HEK293T (cell line): ENCODE measurements around the gene LRP8.

ENCODE experiments used
- ARNT ChIP-seq: fragments of 450-650 bp; IDR thresholded peaks from 2 replicates; pipeline ENCODE4 v1.6.1; 2017; ENCODE audit warnings: mild to moderate bottlenecking
- BHLHE40 ChIP-seq: fragments of 450-650 bp; IDR thresholded peaks from 2 replicates; pipeline ENCODE4 v1.6.1; 2016; ENCODE audit warnings: mild to moderate bottlenecking, moderate library complexity, borderline replicate concordance
- ELF4 ChIP-seq: fragments of 450-650 bp; IDR thresholded peaks from 2 replicates; pipeline ENCODE4 v1.6.1; 2017; ENCODE audit warnings: antibody characterized with exemption
- FOXM1 ChIP-seq: fragments of 450-650 bp; IDR thresholded peaks from 2 replicates; pipeline ENCODE4 v1.6.1; 2017; ENCODE audit warnings: mild to moderate bottlenecking, borderline replicate concordance
- HDGF ChIP-seq: fragments of 450-650 bp; IDR thresholded peaks from 2 replicates; pipeline ENCODE4 v1.6.1; 2017; ENCODE audit warnings: antibody characterized with exemption, borderline replicate concordance
- L3MBTL2 ChIP-seq: fragments of 450-650 bp; conservative IDR thresholded peaks from 2 replicates; pipeline ENCODE4 v1.6.1; 2016; ENCODE audit warnings: mild to moderate bottlenecking
- LEF1 ChIP-seq: fragments of 450-650 bp; IDR thresholded peaks from 2 replicates; pipeline ENCODE4 v1.6.1; 2017; ENCODE audit warnings: mild to moderate bottlenecking, borderline replicate concordance
- SP1 ChIP-seq: fragments of 450-650 bp; IDR thresholded peaks from 2 replicates; pipeline ENCODE4 v1.6.1; 2017
- SUZ12 ChIP-seq: fragments of 450-650 bp; IDR thresholded peaks from 2 replicates; pipeline ENCODE4 v1.6.1; 2016; ENCODE audit warnings: mild to moderate bottlenecking
- TF ChIP-seq, protein P1 (sequence below): fragments of 450-650 bp; IDR thresholded peaks from 2 replicates; pipeline ENCODE4 v1.6.1; 2016

DNA sequence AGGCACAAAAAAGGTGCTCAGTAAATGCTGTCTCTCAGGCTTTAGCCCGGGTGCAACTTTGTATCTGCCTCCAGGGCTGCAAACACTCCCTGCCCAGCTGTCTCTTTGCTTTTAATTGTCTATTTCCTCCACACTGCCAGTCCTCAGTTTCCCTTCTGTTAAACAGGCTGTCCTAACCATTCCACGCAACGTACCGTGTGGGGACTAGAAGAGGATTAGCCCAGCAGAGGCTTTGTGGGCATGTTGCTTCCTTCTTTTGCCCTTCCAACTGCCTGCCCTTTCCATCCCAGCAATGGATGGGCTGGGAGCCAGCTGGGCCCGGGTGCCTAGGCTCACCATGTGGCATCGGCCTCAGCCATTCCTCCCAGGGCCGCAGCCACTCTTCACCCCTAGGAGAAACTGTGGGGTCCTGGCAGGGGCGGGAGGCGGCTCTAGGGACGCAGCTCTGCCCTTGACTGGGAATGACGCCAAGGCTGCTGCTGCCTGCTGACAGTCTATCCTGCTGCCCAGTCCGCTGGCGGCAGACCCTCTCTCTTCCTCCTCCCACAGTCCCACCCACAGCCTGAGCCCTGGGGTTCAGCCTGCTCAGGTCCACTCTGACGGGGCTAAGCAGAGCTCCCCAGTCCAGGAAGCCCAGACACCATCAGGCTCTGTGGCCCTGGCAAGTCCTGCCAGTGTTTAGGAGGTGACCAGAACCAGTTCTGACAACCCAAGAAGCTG, 40.6 kb upstream of the LRP8 start:
- TF ChIP-seq L3MBTL2: no peak
- no peak for TF ChIP-seq ELF4
- TF ChIP-seq, protein P1, sequence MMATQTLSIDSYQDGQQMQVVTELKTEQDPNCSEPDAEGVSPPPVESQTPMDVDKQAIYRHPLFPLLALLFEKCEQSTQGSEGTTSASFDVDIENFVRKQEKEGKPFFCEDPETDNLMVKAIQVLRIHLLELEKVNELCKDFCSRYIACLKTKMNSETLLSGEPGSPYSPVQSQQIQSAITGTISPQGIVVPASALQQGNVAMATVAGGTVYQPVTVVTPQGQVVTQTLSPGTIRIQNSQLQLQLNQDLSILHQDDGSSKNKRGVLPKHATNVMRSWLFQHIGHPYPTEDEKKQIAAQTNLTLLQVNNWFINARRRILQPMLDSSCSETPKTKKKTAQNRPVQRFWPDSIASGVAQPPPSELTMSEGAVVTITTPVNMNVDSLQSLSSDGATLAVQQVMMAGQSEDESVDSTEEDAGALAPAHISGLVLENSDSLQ: no peak
- no peak for TF ChIP-seq HDGF
- TF ChIP-seq ARNT: no peak
- no peak for TF ChIP-seq BHLHE40
- TF ChIP-seq FOXM1: no peak
- no peak for TF ChIP-seq SP1
- TF ChIP-seq LEF1: no peak
- TF ChIP-seq SUZ12: no peak
